ENCODE measurements around the gene SLC52A3.
"Not testable (repeated sequence)": the region's sequence is repeated elsewhere in the genome, so short reads cannot be mapped to it uniquely, and the experiment has no call there.

Gene SLC52A3

GRCh38 chr20:768426-768978, at the start of gene SLC52A3:
SLC52A3 (minus strand) TSS chr20:768500; CDS start chr20:765774, 2,726 bp downstream.
- no peak for FAIRE-seq

DNA sequence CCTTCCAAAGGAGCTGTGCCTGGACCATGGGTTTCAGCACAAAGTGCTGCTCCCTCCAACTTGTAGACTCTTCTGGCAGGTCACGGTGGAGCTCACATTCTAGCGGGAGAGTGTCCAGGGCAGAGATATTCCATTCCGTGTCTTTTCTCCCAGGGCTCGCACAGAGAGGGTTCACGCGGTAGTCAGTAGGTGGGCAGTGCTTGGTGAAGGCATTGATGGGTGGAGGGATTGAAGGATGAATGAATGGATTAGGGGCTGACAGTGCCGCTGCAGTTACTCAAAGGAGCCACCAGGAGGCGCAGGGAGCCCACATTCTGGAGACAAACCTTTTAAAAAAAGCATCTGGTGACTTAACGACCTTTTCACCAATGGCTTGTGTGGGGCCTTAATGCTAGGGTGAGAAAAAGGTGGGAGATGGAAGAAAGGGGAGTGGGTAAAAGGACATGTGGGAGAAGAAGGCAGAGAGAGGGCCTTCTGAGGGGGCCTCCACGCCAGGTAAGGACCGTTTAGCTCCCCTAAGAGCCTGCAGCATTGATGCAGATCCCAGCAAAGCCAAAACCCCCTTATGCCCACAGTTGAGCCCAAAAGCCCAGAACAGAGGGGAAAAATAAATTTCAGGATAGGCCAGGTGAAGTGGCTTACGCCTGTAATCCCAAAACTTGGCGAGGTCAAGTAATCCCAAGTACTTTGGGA, 47.8 kb upstream of the SLC52A3 start:
- peak; percentile 38 for FAIRE-seq

- FAIRE-seq = no peak
Observed at GRCh38 chr20:815226-815625, 46.9 kb upstream of the SLC52A3 start.

DNA sequence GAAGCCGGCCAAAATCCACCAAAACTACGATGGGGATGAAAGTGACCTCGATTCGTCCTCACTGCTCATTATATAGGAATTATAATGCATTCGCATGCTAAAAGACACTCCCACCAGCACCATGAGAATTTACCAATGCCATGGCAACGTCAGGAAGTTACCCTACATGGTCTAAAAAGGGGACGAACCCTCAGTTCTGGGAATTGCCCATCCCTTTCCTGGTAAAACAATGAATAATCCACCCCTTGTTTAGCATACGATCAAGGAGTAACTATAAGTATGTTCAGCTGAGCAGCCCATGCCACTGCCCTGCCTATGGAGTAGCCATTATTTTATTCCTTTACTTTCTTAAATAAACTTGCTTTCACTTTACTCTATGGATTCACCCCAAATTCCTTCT, 45.1 kb upstream of the SLC52A3 start:
- no peak for FAIRE-seq

- not testable (repeated sequence) for FAIRE-seq
Observed at GRCh38 chr20:812435-812814, 44.1 kb upstream of the SLC52A3 start.

DNA sequence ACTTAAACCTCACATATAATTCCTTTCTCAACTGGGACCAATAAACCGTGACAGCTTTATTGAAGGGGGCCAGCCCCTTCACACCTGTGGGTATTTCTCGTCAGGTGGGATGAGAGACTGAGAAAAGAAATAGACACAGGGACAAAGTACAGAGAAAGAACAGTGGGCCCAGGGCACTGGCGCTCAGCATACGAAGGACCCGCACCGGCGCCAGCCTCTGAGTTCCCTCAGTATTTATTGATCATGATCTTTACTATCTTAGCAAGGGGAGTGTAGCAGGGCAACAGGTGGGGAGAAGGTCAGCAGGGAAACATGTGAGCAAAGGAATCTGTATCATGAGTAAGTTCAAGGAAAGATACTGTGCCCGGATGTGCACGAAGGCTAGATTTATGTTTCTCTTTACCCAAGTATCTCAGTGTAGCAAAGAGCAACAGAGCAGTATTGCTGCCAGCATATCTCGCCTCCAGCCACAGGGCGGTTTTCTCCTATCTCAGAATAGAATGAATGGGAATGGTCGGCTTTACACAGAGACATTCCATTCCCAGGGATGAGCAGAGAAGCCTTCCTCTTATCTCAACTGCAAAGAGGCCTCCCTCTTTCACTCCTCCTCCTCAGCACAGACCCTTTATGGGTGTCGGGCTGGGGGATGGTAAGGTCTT, 43.6 kb upstream of the SLC52A3 start:
- not testable (repeated sequence) for FAIRE-seq

DNA sequence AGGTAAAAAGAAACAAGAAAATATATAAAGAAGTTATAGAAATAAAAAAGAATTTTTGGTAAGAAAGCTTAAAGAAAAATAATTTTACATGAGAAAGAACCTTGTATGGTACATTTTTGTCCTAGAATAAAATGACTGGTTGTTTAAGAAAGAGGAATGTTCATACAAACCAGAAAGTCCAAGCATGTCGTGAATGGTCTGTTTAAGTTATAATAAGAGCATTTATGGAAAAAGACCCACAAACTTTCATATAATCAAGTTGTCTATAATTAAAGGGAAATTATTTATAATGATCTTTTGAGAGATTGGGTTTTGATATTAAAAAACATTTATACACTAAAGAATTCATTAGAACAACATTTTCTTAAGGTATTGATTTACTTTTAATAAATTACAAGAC, 37.4 kb upstream of the SLC52A3 start:
- FAIRE-seq = no peak

DNA sequence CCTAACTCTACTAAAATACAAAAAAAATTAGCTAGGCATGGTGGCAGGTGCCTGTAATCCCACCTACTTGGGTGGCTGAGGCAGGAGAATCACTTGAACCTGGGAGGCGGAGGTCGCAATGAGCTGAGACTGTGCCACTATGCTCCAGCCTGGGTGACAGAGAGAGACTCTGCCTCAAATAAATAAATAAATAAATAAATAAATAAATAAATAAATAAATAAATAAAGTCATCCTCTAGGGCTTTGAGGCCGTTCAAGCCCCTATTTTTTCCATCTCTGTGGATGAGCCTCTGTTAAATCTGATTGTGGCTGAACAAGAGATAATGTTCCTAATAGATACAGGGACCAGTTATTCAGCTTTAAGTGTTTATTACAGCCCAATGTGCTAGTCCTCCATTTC, 33.4 kb upstream of the SLC52A3 start:
- no peak for FAIRE-seq

DNA sequence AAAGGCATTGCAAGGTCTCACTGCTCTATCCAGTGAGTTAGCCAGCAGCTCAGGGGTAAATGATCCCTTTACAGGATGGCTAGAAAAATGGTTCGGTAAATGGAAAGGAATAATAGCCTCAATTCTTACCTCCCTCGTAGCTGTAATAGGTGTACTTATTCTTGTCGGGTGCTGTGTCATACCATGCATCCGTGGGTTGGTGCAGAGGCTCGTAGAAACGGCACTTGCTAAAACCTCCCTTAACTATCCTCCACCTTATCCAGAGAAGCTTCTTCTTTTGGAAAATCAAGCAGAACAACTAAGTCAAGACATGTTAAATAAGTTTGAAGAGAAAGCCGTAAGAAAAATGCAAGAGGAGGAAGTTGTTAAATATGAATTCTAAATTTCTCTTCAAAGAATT, 31.7 kb upstream of the SLC52A3 start:
- FAIRE-seq = not testable (repeated sequence)

DNA sequence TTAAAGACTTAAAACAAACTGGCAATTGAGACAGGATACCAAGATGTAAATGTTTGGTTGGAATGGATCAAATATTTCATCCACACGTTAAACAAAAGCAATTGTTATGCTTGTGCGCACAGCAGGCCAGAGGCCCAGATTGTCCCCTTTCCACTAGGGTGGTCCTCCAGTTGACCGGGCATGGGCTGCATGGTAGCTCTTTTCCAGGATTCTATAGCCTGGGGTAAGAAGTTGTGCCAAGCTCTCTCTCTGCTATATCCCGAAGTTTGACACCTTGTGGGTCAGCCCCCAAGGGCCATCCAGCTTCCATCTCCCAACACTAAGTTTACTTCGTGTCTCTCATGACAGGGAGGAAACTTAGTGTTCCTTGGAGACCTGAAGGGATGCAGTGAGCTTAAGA, 30.4 kb upstream of the SLC52A3 start:
- FAIRE-seq = not testable (repeated sequence)

GRCh38 chr20:796921-797320, 28.6 kb upstream of the SLC52A3 start:
- FAIRE-seq = no peak

DNA sequence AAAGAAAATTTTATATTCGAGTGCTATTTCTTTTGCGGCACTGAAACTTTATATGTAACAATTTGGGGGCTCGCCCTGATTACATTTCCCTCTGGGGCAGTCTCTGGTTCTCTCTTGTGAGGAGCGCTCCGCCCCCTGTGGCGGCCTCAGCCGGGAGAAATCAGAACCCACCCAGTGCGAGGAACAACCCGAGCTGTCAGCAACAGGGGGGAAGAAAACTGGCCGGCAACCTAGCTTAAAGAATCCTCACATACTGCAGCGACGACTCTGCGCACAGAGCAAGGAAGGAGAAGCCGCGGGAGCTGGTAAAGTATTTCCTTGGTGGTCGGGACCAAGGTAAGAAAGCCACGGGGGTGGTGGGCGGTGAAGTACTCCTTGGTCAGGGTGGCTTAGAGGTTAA, 23.9 kb upstream of the SLC52A3 start:
- no peak for FAIRE-seq

- no peak for FAIRE-seq
Observed at GRCh38 chr20:791056-791455, 22.8 kb upstream of the SLC52A3 start.

DNA sequence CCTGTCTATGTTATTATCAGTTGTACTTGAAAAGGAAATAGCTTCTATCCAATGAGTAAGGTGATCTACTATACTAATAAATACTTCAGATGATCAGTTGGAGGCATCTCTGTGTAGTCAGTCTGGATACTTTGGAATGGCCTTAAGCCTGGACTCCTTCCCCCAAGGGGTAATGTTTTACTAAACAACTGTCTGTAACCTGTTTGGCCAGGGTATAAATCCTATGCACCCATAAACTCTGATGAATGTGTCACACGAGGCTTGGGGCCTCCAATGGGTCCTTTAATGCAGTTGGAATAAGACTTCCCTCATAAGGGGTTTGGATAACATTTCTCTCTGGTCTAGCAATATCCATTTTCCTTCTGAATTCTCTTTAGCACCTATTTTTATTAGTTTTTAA, 19.5 kb upstream of the SLC52A3 start:
- FAIRE-seq = no peak

DNA sequence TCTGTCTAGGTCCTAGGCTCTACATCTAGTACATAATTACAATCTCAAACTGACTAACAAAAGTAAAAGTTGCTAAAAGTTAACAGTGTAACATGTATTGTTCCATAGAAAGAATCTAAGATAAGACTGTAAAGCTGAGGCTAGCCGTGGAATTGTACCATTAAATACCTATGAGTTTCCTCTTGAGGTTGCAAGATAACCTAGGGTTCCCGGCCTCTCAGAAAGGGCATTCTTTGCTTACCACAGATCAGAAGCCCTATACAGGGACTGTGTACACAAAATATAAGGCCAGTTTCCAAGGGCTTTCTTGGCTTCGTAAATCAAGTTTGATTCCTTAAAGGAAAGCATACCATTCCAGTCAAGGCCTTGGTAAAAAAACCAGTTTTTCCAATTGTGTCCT, 11.5 kb upstream of the SLC52A3 start:
- no peak for FAIRE-seq

GRCh38 chr20:776165-776564, 7.9 kb upstream of the SLC52A3 start:
- FAIRE-seq = no peak

GRCh38 chr20:775679-776135, 7.4 kb upstream of the SLC52A3 start:
- FAIRE-seq = no peak

DNA sequence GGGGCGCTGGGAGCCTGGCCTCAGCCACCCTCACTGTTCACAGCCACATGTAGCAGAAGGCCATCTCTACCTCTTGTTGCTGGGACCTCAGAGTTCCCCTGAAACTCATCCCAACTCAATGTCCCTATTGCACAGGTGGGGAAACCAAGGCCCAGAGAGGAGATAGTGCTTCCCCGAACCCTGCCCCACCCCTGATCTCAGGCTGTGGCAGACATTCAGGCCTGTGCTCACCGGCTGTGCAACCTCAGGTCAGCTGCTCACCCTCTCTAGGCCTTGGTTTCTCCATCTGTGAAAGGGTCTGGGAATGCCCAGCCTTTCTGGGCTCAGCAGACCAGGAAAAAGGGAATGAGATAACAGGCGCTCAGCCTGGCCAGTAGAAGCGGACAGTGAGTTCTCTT, 6.4 kb upstream of the SLC52A3 start:
- no peak for FAIRE-seq

DNA sequence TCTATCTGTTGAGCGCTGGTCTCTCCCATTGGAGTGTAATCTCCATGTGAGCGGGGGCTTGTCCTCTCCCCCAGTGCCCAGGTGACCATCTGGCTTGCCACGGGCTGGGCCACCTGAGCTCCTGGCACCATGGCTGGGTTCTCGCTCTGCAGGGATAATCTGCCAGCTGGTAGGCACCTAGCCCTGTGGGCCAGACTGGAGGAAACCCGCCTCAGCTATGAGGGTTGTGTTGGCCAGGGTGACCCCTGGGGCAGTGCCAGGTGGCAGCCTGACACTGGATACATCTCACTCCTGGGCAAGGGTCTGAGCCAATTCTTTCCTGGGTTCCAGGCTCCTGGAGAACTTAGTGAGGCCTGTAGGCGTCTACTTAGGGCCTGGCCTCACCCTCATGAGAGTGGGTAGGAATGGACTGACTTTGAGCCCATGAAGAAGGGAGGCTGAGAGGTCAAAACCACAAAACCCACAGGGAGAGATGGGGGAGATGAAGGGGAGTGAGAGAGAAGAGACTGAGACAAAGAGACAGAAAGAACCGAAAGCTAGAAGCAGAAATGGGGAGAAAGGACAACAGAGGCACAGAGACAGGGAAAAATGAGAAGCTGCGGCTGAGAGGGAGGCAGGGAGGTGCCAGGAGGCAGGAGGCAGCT, 5.8 kb upstream of the SLC52A3 start:
- FAIRE-seq = no peak

DNA sequence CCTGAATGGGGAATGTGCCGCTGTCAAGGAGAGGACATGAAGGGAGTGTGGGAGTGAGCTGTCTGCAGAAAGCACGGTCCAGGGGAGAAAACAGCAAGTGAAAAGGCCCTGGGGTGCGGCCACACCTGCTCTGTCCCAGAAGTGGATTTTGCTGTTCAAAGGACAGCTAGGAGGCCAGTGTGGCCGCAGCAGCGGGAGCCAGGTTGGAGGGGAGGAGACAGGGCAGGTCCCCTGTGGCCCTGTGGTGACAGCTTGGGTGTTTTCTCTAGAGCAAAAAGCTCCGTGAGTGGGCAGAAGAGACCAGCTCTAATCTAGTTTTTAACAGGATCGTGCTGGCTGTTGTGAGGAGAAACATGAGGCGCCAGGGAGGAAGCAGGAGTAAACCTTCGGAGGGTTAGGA, 4.5 kb upstream of the SLC52A3 start:
- no peak for FAIRE-seq

- no peak for FAIRE-seq
Observed at GRCh38 chr20:771741-772464, 3.6 kb upstream of the SLC52A3 start.

DNA sequence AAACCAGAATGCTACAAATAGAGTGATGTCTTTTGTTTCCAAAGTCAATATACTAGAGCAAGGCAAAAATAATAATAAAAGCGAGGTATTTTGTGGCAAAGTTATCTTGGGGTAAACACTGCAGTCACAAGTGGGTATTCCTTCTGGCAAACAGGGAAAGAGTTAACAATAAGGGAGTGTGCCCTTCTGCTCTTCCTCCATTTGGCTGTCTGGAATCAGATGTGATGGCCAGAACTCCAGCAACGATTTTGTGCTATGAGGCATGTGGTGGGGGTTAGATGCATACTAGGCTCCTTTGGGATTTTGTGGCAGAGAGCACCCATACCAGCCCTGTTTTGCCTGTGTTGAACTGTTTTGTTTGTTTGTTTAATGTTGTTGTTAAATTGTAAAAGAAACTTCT, 2.4 kb upstream of the SLC52A3 start:
- no peak for FAIRE-seq

DNA sequence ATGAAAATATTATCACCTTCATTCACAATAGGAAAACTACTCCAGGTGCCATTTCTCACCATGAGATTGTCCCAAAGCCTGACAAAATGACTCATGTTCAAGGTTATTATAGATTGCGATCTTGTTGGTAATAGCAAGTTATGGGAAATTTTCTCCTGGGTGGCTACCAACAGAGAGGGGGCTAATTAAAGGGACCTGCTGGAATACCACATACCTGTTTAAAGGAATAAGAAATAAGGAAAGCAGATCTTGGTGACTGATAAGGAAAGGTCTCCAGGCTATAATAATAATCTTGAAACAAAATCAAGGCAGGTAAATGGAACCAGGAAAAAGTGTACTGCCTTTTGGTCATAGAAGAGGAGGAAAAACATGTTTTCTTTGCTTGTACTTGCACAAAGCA, 1.4 kb downstream of the SLC52A3 start:
- no peak for FAIRE-seq
